Activated gamma-delta T cell (primary cell): ENCODE results near the gene TRIM44.

Experiments
- DNase-seq: peaks from one replicate; lab custom pipeline; 2025; lab: John Stamatoyannopoulos, UW

The TRIM44 gene

GRCh38 chr11:35671396-35672127, 9.0 kb downstream of the TRIM44 start:
- no peak for DNase-seq

- no peak for DNase-seq
Observed at GRCh38 chr11:35672608-35673007, 10.0 kb downstream of the TRIM44 start.

- no peak for DNase-seq
Observed at GRCh38 chr11:35675901-35676610, 13.5 kb downstream of the TRIM44 start.

- no peak for DNase-seq
Observed at GRCh38 chr11:35676611-35676965, 14.0 kb downstream of the TRIM44 start.

- DNase-seq = no peak
Observed at GRCh38 chr11:35677904-35678303, 15.3 kb downstream of the TRIM44 start.

GRCh38 chr11:35678471-35678870, 15.9 kb downstream of the TRIM44 start:
- DNase-seq = no peak

GRCh38 chr11:35678975-35679374, 16.4 kb downstream of the TRIM44 start:
- DNase-seq = no peak

GRCh38 chr11:35680506-35680905, 17.9 kb downstream of the TRIM44 start:
- DNase-seq = no peak

- DNase-seq = no peak
Observed at GRCh38 chr11:35681163-35681767, 18.7 kb downstream of the TRIM44 start.

GRCh38 chr11:35682230-35683173, 19.9 kb downstream of the TRIM44 start:
- no peak for DNase-seq

- no peak for DNase-seq
Observed at GRCh38 chr11:35683728-35684339, 21.3 kb downstream of the TRIM44 start.

GRCh38 chr11:35688023-35688422, 25.4 kb downstream of the TRIM44 start:
- DNase-seq = no peak

GRCh38 chr11:35689081-35689996, 26.8 kb downstream of the TRIM44 start:
- DNase-seq = no peak

GRCh38 chr11:35702126-35702525, 39.6 kb downstream of the TRIM44 start:
- no peak for DNase-seq

- DNase-seq = no peak
Observed at GRCh38 chr11:35709376-35709775, 46.8 kb downstream of the TRIM44 start.

GRCh38 chr11:35711173-35711910, 48.8 kb downstream of the TRIM44 start:
- DNase-seq = no peak

- no peak for DNase-seq
Observed at GRCh38 chr11:35711924-35712323, 49.3 kb downstream of the TRIM44 start.

GRCh38 chr11:35712533-35712932, 50.0 kb downstream of the TRIM44 start:
- DNase-seq = no peak

GRCh38 chr11:35714882-35715627, 52.5 kb downstream of the TRIM44 start:
- DNase-seq = no peak
